Subcutaneous adipose tissue (tissue), 4 donors: ENCODE measurements around the gene AGAP3. TPM values are rescaled to one million over a fixed set of nuclear protein-coding genes. Genes with fewer than 3 reads are reported as not detected.

Experiments used
- CTCF ChIP-seq: fragments of 450-650 bp; IDR thresholded peaks from one replicate; pipeline ENCODE4 v1.5.1; 2016; ENCODE audit warnings: low read depth, mild to moderate bottlenecking, control low read depth, antibody characterized with exemption, moderate library complexity
- total RNA-seq, 4 donors: library from RNA; depleted of rRNA; stranded (reverse); fragments of >200 nt; gene quantifications; one replicate each; pipeline ENCODE4 v1.1.0, GENCODE V29; 2016

Gene AGAP3
- total RNA-seq, 4 donors from 2014 or later = 54.4 to 86.7 (median 62.7) TPM

DNA sequence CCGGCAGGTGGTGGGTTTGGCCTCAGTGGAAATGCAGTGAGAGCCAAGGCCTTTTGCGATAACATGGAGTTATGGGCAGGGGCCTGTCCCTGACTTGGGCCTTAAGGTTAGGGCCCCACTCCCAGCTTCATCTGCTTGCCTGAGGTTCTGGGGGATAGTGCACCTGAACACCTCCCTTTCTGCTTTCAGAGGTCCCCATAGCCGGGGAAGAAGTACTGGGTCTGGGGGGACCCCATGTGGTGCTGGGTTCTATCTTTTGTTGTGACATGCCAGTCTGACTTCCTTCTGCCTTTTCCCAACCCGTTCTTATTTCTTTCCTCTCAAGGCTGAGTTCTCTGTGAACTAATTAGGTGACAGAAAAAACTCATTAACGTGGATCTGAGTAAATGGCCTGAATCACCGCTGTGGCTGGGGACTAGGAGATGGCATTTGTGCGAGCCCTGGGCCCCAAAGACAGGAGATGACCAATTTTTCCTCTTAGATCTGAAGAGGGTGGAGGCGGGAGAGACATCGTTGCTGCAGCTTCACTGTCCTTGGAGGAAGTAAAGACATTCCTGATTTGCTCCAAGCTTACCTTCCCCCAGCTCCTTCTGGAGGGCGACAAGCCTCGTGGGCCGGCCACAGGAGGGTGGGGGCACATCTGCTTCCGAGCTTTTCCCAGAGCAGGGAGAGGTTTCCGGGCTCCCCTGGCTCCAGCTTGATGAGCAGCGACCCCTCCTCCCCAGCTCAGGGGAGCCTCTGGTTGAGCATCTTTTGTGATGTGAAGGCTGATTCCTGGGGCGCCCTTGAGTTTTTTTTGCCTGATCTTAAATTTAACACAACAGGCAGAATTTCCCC, 2.0 kb downstream of the AGAP3 start:
- TF ChIP-seq CTCF = no peak

GRCh38 chr7:151088856-151089699, 2.8 kb downstream of the AGAP3 start:
- no peak for TF ChIP-seq CTCF

DNA sequence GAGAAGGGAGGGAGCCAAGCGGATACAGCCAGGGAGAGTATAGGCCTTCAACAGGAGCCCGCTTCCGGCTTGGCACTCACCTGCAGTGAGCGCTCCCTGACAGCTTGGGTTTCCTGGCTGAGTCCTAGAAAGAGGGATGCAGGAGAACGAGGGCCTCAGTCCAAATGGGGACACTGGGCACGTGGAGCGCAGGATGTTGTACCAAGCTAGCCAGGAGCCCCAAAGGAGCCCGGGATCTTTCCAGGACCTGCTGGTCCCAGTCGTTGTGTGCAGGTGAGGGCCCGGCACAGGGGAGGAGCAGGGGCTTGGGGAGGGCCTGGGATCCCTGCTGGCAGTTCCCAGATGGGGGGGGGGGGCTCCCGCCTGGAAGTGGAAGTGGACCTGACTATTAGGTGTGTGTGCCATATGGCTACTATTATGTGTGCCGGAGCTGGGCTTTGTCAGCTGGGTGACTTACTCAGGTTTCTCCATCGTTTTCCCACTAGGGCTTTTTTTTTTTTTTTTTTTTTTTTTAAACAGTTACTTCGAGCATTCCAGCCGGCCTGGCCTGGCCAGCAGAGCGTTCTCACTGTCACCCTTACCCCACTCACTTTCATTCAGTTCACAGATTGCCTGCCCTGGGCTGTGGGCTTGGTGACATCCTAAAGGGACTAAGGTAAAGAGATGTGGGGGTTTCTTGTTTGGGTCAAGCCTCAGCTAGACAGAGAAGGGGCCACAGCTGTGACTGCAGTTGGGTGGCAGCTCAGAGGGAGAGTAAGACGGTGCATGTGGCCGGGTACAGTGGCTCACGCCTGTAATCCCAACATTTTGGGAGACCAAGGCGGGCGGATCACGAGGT, 3.8 kb downstream of the AGAP3 start:
- no peak for TF ChIP-seq CTCF

- no peak for TF ChIP-seq CTCF
Observed at GRCh38 chr7:151091003-151091402, 4.7 kb downstream of the AGAP3 start.

DNA sequence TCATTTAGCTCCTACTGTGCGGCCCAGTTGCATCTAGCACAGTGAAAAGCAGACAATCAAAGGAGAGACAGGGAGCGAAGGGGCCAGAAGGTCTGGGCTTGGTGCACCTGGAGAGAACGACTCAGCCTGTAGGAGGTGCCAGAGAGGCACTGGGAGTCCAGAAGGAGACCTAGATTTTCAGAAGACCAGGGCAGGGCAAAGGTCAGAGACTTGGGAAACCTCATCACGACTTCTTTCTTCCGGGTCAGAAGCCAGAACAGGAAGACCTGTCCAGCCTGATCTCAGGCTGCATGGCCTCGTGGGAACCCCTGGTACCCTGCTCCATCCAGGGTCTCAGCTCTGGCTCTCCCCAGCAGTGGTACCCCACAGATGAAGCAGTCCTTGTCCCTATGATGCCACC, 5.2 kb downstream of the AGAP3 start:
- no peak for TF ChIP-seq CTCF

GRCh38 chr7:151091988-151092387, 5.7 kb downstream of the AGAP3 start:
- no peak for TF ChIP-seq CTCF
